MM.1S (cell line): Measurements from ENCODE around the gene DOCK4.

Source experiments
- DNase-seq: peaks from one replicate; pipeline ENCODE4 v3.0.0-alpha.2; 2015
- H2AFZ ChIP-seq: fragments of 300-600 bp; sonication (generic); 2 replicates; pipeline ENCODE4 v1.6.0; 2016; ENCODE audit warnings: antibody characterized with exemption, low read length
- H3F3A ChIP-seq: fragments of 300-600 bp; sonication (generic); 2 replicates; pipeline ENCODE4 v1.6.1; 2016; ENCODE audit warnings: mild to moderate bottlenecking, antibody characterized with exemption, low read length, moderate library complexity, mixed read lengths; ENCODE audit not compliant: insufficient read depth
- H3K27ac ChIP-seq: fragments of 300-600 bp; sonication (generic); 2 replicates; pipeline ENCODE4 v1.5.1; 2016; ENCODE audit warnings: mild to moderate bottlenecking, low read length
- H3K27me3 ChIP-seq: fragments of 300-600 bp; sonication (generic); replicated peaks from 2 replicates; pipeline ENCODE4 v1.6.0; 2016; ENCODE audit warnings: low read length; ENCODE audit not compliant: insufficient read depth
- H3K36me3 ChIP-seq: fragments of 300-600 bp; sonication (generic); replicated peaks from 2 replicates; pipeline ENCODE4 v1.6.1; 2016; ENCODE audit warnings: mild to moderate bottlenecking, low read length, mixed read lengths; ENCODE audit not compliant: insufficient read depth
- H3K4me1 ChIP-seq: fragments of 300-600 bp; sonication (generic); 2 replicates; pipeline ENCODE4 v1.6.1; 2016; ENCODE audit warnings: low read length, mixed read lengths
- H3K4me2 ChIP-seq: fragments of 300-600 bp; sonication (generic); 2 replicates; pipeline ENCODE4 v1.6.0; 2016; ENCODE audit warnings: low read depth, low read length
- H3K4me3 ChIP-seq: fragments of 300-600 bp; sonication (generic); 2 replicates; pipeline ENCODE4 v1.5.1; 2016; ENCODE audit warnings: low read length, mixed read lengths
- H3K79me2 ChIP-seq: fragments of 300-600 bp; sonication (generic); 2 replicates; pipeline ENCODE4 v1.6.1; 2016; ENCODE audit warnings: mixed run types, low read length, mixed read lengths
- H3K9ac ChIP-seq: fragments of 300-600 bp; sonication (generic); 2 replicates; pipeline ENCODE4 v1.6.1; 2016; ENCODE audit warnings: low read length, mixed read lengths
- H3K9me2 ChIP-seq: fragments of 300-600 bp; sonication (generic); replicated peaks from 2 replicates; pipeline ENCODE4 v1.6.1; 2016; ENCODE audit warnings: mild to moderate bottlenecking, low read length, mixed read lengths; ENCODE audit not compliant: insufficient read depth
- H3K9me3 ChIP-seq: fragments of 300-600 bp; sonication (generic); replicated peaks from 2 replicates; pipeline ENCODE4 v1.6.1; 2016; ENCODE audit warnings: mild to moderate bottlenecking, low read length, mixed read lengths; ENCODE audit not compliant: insufficient read depth
- H4K20me1 ChIP-seq: fragments of 300-600 bp; sonication (generic); 2 replicates; pipeline ENCODE4 v1.6.1; 2016; ENCODE audit warnings: mild to moderate bottlenecking, low read length, moderate library complexity, mixed read lengths; ENCODE audit not compliant: insufficient read depth
- EZH2 ChIP-seq: fragments of 300-600 bp; sonication (generic); optimal IDR thresholded peaks from 2 replicates; pipeline ENCODE3; 2017; ENCODE audit warnings: low read depth, mild to moderate bottlenecking, antibody characterized with exemption, low read length, mixed read lengths
- EZH2phosphoT487 ChIP-seq: fragments of 300-600 bp; sonication (generic); IDR thresholded peaks from 2 replicates; pipeline ENCODE4 v1.6.1; 2018; ENCODE audit warnings: antibody characterized with exemption, low read length
- TF ChIP-seq, protein P1 (sequence below): fragments of 300-600 bp; sonication (generic); IDR thresholded peaks from 2 replicates; pipeline ENCODE4 v1.5.1; 2016; ENCODE audit warnings: antibody characterized with exemption, low read length, mixed read lengths

DOCK4 gene

DNA sequence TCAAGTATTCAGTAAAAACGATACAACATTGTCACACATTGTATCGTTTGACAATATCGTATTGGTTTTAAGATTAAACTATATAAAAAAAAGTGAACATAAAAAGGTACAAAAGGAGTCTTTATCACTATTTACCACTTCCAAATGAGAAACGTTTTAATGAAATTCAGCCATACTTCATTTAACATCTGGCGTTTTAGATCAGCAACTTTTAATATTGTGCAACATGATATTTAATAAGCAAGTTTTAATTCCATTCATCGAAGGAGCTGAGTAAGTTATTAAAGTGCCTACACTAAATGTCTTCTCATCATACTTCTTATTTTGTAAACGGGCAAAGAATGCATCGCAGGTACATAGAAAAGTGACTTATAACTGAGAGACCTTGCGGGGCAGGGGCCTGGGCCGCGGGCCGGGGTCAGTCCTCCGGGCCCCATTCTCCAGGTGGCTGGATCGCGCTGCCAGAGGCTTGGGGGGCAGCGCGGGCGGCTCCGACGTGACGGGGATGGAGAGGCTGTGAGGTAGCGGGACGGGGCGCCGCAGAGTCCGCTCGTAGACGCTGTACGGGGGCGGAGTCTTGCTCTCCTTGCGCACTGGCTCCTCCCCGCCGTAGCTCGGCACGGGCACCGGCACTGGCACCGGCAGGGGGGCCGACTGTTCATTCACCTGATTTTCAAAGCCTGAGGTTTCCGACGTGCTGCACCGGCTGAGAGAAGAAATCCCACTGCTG lies 478.1 kb downstream of the DOCK4 start:
- H3K36me3 ChIP-seq, result no peaks in the 10 kb centered on the region
- no peaks in the 10 kb centered on the region for H3F3A ChIP-seq
- H3K4me3 ChIP-seq, result no peak overlapping the region
- TF ChIP-seq EZH2phosphoT487, result no peak
- TF ChIP-seq, protein P1, sequence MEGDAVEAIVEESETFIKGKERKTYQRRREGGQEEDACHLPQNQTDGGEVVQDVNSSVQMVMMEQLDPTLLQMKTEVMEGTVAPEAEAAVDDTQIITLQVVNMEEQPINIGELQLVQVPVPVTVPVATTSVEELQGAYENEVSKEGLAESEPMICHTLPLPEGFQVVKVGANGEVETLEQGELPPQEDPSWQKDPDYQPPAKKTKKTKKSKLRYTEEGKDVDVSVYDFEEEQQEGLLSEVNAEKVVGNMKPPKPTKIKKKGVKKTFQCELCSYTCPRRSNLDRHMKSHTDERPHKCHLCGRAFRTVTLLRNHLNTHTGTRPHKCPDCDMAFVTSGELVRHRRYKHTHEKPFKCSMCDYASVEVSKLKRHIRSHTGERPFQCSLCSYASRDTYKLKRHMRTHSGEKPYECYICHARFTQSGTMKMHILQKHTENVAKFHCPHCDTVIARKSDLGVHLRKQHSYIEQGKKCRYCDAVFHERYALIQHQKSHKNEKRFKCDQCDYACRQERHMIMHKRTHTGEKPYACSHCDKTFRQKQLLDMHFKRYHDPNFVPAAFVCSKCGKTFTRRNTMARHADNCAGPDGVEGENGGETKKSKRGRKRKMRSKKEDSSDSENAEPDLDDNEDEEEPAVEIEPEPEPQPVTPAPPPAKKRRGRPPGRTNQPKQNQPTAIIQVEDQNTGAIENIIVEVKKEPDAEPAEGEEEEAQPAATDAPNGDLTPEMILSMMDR, result no peak
- no peak for TF ChIP-seq EZH2
- no peaks in the 10 kb centered on the region for H4K20me1 ChIP-seq
- H3K27ac ChIP-seq, result no peak overlapping the region
- no peak for DNase-seq
- H3K9ac ChIP-seq, result no peak overlapping the region
- H2AFZ ChIP-seq, result no peak overlapping the region
- H3K27me3 ChIP-seq, result no peaks in the 10 kb centered on the region
- no peaks in the 10 kb centered on the region for H3K9me2 ChIP-seq
- no peak overlapping the region for H3K4me2 ChIP-seq
- H3K79me2 ChIP-seq, result no peaks in the 10 kb centered on the region
- no peaks in the 10 kb centered on the region for H3K9me3 ChIP-seq
- no peaks in the 10 kb centered on the region for H3K4me1 ChIP-seq

- Histone ChIP-seq H3K4me2 (no peak overlapping the region), H3K79me2 (no peaks in the 10 kb centered on the region), H3K9me3 (no peaks in the 10 kb centered on the region), H2AFZ (no peak overlapping the region), H3K4me3 (no peak overlapping the region), H3K36me3 (no peaks in the 10 kb centered on the region), H3F3A (no peaks in the 10 kb centered on the region), H3K27ac (no peak overlapping the region), H3K9me2 (no peaks in the 10 kb centered on the region), H3K27me3 (no peaks in the 10 kb centered on the region), H3K4me1 (no peaks in the 10 kb centered on the region), H3K9ac (no peak overlapping the region), H4K20me1 (no peaks in the 10 kb centered on the region)
- TF ChIP-seq EZH2, result no peak
- TF ChIP-seq EZH2phosphoT487, result no peak
- TF ChIP-seq, protein P1, result no peak
- no peak for DNase-seq
These were observed 487.3 kb downstream of the DOCK4 start for GRCh38 chr7:111718886-111719285.

DNA sequence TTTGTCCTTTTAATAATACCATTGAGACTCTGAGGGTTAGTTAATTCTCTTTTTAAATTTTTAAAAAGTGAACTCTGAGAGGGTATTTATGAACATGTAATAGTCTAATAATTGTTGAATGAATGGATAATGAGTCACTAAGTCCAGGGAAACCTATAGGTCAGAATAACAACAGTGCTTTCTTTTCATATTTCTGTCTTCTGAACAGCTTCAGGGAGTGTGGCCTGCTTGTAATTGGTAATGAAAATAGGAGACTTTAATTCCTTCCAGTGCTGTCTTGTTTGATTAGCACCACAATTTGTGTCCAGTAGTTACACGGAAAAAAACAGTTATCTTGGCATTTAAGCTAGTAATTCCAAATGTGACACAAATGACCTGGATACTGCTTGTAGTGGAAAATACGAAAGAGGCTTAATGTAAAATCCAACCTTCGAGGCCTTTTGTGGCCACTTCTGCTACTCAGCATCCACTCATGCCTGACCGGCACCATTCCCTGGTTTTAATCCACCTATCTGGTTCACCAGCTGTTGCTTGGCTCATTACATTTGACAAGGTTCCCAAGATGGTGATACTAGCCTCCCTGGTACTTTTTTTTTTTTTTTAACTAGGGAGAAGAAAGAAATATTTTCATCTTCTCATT lies 494.7 kb downstream of the DOCK4 start:
- H3K9me3 ChIP-seq, result no peaks in the 10 kb centered on the region
- no peaks in the 10 kb centered on the region for H3K9me2 ChIP-seq
- no peak overlapping the region for H3K4me2 ChIP-seq
- H3K9ac ChIP-seq, result no peak overlapping the region
- H3K4me3 ChIP-seq, result no peak overlapping the region
- TF ChIP-seq EZH2, result no peak
- TF ChIP-seq, protein P1, result no peak
- no peak for TF ChIP-seq EZH2phosphoT487
- H3K27me3 ChIP-seq, result no peaks in the 10 kb centered on the region
- H4K20me1 ChIP-seq, result no peaks in the 10 kb centered on the region
- H3K79me2 ChIP-seq, result no peaks in the 10 kb centered on the region
- DNase-seq, result no peak
- H3F3A ChIP-seq, result no peaks in the 10 kb centered on the region
- H3K27ac ChIP-seq, result no peak overlapping the region
- H3K36me3 ChIP-seq, result no peaks in the 10 kb centered on the region
- no peak overlapping the region for H2AFZ ChIP-seq
- H3K4me1 ChIP-seq, result no peaks in the 10 kb centered on the region
